ENCODE measurements around the gene FAM184A.

Gene FAM184A

GRCh38 chr6:119065382-119065781 is 13.1 kb downstream of the FAM184A start:
- CTCF ChIA-PET: no interaction called here
- POLR2A ChIA-PET: no interaction called here
- DNase-seq (ENCODE audit: low read depth, low spot score): no peak
- no peak overlapping the region for H3K4me3 ChIP-seq (ENCODE audit: low read depth, low read length)
- no peak for TF ChIP-seq CTCF (IDR thresholded peaks at IDR 0.05; ENCODE audit: insufficient read depth, low read length, missing control alignments)

- H3K4me3 ChIP-seq (ENCODE audit: low read depth, low read length): no peak overlapping the region
- no peak for DNase-seq (ENCODE audit: low read depth, low spot score)
- TF ChIP-seq CTCF (IDR thresholded peaks at IDR 0.05; ENCODE audit: insufficient read depth, low read length, missing control alignments): no peak
- CTCF ChIA-PET: no interaction called here
- POLR2A ChIA-PET: no interaction called here
Observed at GRCh38 chr6:119063491-119063890, 15.0 kb downstream of the FAM184A start.

- POLR2A ChIA-PET: no interaction called here
Observed at GRCh38 chr6:119061215-119061614, 17.2 kb downstream of the FAM184A start.

GRCh38 chr6:119060255-119060907 is 18.1 kb downstream of the FAM184A start:
- no peak for TF ChIP-seq CTCF (IDR thresholded peaks at IDR 0.05; ENCODE audit: insufficient read depth, low read length, missing control alignments)
- ChIA-PET CTCF (interaction anchor here (1.0 kb wide), 1 partner anchor 36 kb away, joined by 3 read pairs; no protein-coding TSS in a partner anchor), POLR2A (no interaction called here)
- no peak for DNase-seq (ENCODE audit: low read depth, low spot score)
- H3K4me3 ChIP-seq (ENCODE audit: low read depth, low read length): no peak overlapping the region

More at GRCh38 chr6:119061215-119061614, 17.2 kb downstream of the FAM184A start:
- H3K4me3 ChIP-seq (ENCODE audit: low read depth, low read length): no peak overlapping the region
- CTCF ChIA-PET: interaction anchor here (1.0 kb wide), 1 partner anchor 37 kb away, joined by 3 read pairs; no protein-coding TSS in a partner anchor
- no peak for TF ChIP-seq CTCF (IDR thresholded peaks at IDR 0.05; ENCODE audit: insufficient read depth, low read length, missing control alignments)
- no peak for DNase-seq (ENCODE audit: low read depth, low spot score)

- no peak overlapping the region for H3K4me3 ChIP-seq (ENCODE audit: low read depth, low read length)
- ChIA-PET POLR2A (no interaction called here), CTCF (interaction anchor here (1.4 kb wide), 1 partner anchor 92 kb away, joined by 3 read pairs; no protein-coding TSS in a partner anchor)
- no peak for DNase-seq (ENCODE audit: low read depth, low spot score)
- no peak for TF ChIP-seq CTCF (IDR thresholded peaks at IDR 0.05; ENCODE audit: insufficient read depth, low read length, missing control alignments)
Observed at GRCh38 chr6:119055069-119055468, 23.4 kb downstream of the FAM184A start.

GRCh38 chr6:119052987-119053386 is 25.5 kb downstream of the FAM184A start:
- ChIA-PET POLR2A (no interaction called here), CTCF (no interaction called here)
- no peak for TF ChIP-seq CTCF (IDR thresholded peaks at IDR 0.05; ENCODE audit: insufficient read depth, low read length, missing control alignments)
- H3K4me3 ChIP-seq (ENCODE audit: low read depth, low read length): no peak overlapping the region
- DNase-seq (ENCODE audit: low read depth, low spot score): no peak

Measured in AG04449 (cell line).